Mesodermal cell (in vitro differentiated cells): ENCODE measurements around the gene ACTMAP.

ENCODE experiments used
- H3K27ac ChIP-seq: 2 replicates; pipeline ENCODE4 v1.7.0; 2013; ENCODE audit warnings: mild to moderate bottlenecking, low read depth, low read length, moderate library complexity; ENCODE audit not compliant: severe bottlenecking
- H3K36me3 ChIP-seq: 2 replicates; pipeline ENCODE4 v1.7.1; 2013; ENCODE audit warnings: mild to moderate bottlenecking, low read length, moderate library complexity; ENCODE audit not compliant: control insufficient read depth, insufficient read depth
- H3K4me1 ChIP-seq: one replicate; pipeline ENCODE4 v1.7.1; 2013; ENCODE audit warnings: mild to moderate bottlenecking, low read length; ENCODE audit not compliant: insufficient read depth, control insufficient read depth, poor library complexity, severe bottlenecking
- H3K4me3 ChIP-seq: 2 replicates; pipeline ENCODE4 v1.7.0; 2013; ENCODE audit warnings: low read length, control low read depth, mild to moderate bottlenecking; ENCODE audit not compliant: insufficient read depth, poor library complexity, severe bottlenecking; ENCODE audit errors: extremely low read depth
- H3K9me3 ChIP-seq: 2 replicates; pipeline ENCODE4 v1.7.1; 2013; ENCODE audit warnings: mild to moderate bottlenecking, low read length, moderate library complexity; ENCODE audit not compliant: control insufficient read depth
- WGBS, 2 experiments: methylation state at CpG; one replicate each; pipeline ENCODE4 v1.1.5; 2013; ENCODE audit warnings: missing lambda C conversion rate in 2 of 2; ENCODE audit not compliant: insufficient coverage in 2 of 2; 5-methylcytosine and 5-hydroxymethylcytosine counted together

The ACTMAP gene

DNA sequence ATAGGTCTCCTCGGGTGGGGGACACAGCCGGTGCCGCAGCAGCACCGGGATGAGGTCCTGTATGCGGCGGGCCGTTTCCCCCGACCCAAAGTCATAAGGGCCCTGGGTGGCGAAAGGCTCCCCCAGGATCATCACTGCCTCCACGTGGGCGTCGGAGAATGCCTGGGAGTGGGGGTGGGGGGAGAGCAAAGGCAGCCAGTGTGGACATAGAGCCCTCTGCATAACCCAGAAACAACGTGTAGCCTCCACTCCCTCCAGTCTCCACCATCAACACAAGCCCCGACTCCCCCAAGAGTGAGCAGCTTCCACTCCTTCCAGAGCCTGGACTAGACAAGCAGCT, 58.1 kb downstream of the ACTMAP start:
- Histone ChIP-seq H3K4me3 (no peak overlapping the region), H3K27ac (no peak overlapping the region), H3K9me3 (no peaks in the 10 kb centered on the region), H3K36me3 (peaks cover 36% of the 10 kb centered on the region), H3K4me1 (peaks cover 3% of the 10 kb centered on the region)
- WGBS, 2 experiments: 92 to 98% methylated on average over 8 to 10 of the region's 14 CpGs

DNA sequence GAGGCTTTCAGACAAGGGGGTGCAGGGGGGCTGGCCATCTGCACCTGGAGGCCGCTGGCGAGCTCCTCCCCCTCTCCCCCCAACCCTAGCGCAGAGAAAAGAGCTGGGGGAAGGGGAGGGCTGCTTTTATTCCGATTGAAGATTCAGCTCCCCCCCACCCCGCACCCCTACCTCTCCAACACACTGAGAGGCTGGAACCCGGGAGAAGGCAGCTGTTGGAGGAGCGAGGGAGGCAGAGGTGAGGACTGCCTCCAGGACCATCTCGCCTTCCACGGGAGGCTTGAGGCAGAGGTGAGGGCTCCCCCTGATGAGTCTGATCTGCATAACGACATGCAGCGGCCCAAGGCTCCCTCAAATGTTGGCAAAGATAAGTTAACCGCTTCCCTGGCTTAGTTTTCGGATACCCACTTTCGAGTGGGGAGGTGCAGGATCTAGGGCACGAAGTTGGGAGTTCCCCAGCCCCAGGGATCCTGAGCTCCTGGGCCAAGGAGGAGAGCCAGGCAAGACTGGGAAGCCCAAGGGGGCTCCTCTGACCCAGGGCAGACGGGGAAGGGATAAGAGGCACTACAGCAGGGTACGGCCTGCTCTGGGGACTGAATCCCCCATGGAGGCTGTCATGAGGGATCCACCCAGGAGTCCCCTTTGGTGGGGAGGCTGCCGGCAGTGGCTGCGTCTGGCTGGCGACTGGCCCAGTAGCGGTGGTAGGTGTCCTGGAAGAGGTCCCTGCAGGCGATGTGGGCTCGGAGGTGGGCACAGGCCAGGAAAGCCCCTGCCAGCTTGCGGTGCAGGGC, 58.7 kb downstream of the ACTMAP start:
- H3K27ac ChIP-seq: peak overlapping the region; percentile 92
- no peaks in the 10 kb centered on the region for H3K9me3 ChIP-seq
- H3K36me3 ChIP-seq: peaks cover 33% of the 10 kb centered on the region
- peaks cover 3% of the 10 kb centered on the region for H3K4me1 ChIP-seq
- no peak overlapping the region for H3K4me3 ChIP-seq
- 85 to 87% methylated on average over 17 to 18 of the region's 24 CpGs for WGBS, 2 experiments
